Measurements from ENCODE around the gene MASP2.

MASP2 gene

GRCh38 chr1:11026052-11026451, 21.0 kb downstream of the MASP2 start:
- Histone ChIP-seq H3K9me3 (ENCODE audit: insufficient read depth, low read length, severe bottlenecking) (no peaks in the 10 kb centered on the region), H3K27me3 (ENCODE audit: insufficient read depth, low read length, poor library complexity) (no peaks in the 10 kb centered on the region), H2AFZ (ENCODE audit: low read depth, low read length) (no peak overlapping the region), H3K4me2 (ENCODE audit: insufficient read depth, low read length) (no peak overlapping the region), H3K4me3 (ENCODE audit: low read depth in 1 of 2, low read length in 2 of 2) (no peak overlapping the region), H3K79me2 (ENCODE audit: insufficient read depth, low read length) (no peaks in the 10 kb centered on the region), H4K20me1 (ENCODE audit: insufficient read depth, low read length) (peaks cover 27% of the 10 kb centered on the region; the same call in 1 of the 2 replicates), H3K9ac (ENCODE audit: low read depth, low read length) (no peak overlapping the region), H3K27ac (ENCODE audit: low read length) (no peak overlapping the region), H3K4me1 (ENCODE audit: insufficient read depth, low read length) (no peaks in the 10 kb centered on the region), H3K36me3 (ENCODE audit: insufficient read depth, low read length) (peaks cover 67% of the 10 kb centered on the region)
- ATAC-seq (ENCODE audit: insufficient read depth, low read depth) (no peak), DNase-seq (no peak)
- TF ChIP-seq CTCF (IDR thresholded peaks at IDR 0.05; ENCODE audit: borderline replicate concordance, extremely low read depth, low read length, poor library complexity, severe bottlenecking) (no peak), EZH2 (IDR thresholded peaks at IDR 0.05; ENCODE audit: borderline replicate concordance, low read depth, low read length, severe bottlenecking) (no peak)

GRCh38 chr1:11025618-11026017, 21.4 kb downstream of the MASP2 start:
- H3K36me3 ChIP-seq (ENCODE audit: insufficient read depth, low read length): peaks cover 70% of the 10 kb centered on the region
- no peaks in the 10 kb centered on the region for H3K4me1 ChIP-seq (ENCODE audit: insufficient read depth, low read length)
- no peaks in the 10 kb centered on the region for H3K27me3 ChIP-seq (ENCODE audit: insufficient read depth, low read length, poor library complexity)
- no peak overlapping the region for H2AFZ ChIP-seq (ENCODE audit: low read depth, low read length)
- H3K4me3 ChIP-seq (ENCODE audit: low read depth in 1 of 2, low read length in 2 of 2): no peak overlapping the region
- no peaks in the 10 kb centered on the region for H3K9me3 ChIP-seq (ENCODE audit: insufficient read depth, low read length, severe bottlenecking)
- H3K27ac ChIP-seq (ENCODE audit: low read length): no peak overlapping the region
- DNase-seq (no peak), ATAC-seq (ENCODE audit: insufficient read depth, low read depth) (no peak)
- no peaks in the 10 kb centered on the region for H3K79me2 ChIP-seq (ENCODE audit: insufficient read depth, low read length)
- no peak overlapping the region for H3K9ac ChIP-seq (ENCODE audit: low read depth, low read length)
- TF ChIP-seq EZH2 (IDR thresholded peaks at IDR 0.05; ENCODE audit: borderline replicate concordance, low read depth, low read length, severe bottlenecking): no peak
- H3K4me2 ChIP-seq (ENCODE audit: insufficient read depth, low read length): no peak overlapping the region
- peaks cover 27% of the 10 kb centered on the region; the same call in 1 of the 2 replicates for H4K20me1 ChIP-seq (ENCODE audit: insufficient read depth, low read length)

GRCh38 chr1:11024874-11025203, 22.2 kb downstream of the MASP2 start:
- H3K36me3 ChIP-seq (ENCODE audit: insufficient read depth, low read length): peaks cover 73% of the 10 kb centered on the region

More at GRCh38 chr1:11024874-11025203, 22.2 kb downstream of the MASP2 start:
- H3K27me3 ChIP-seq (ENCODE audit: insufficient read depth, low read length, poor library complexity): no peaks in the 10 kb centered on the region
- ATAC-seq (ENCODE audit: insufficient read depth, low read depth): no peak
- H3K9ac ChIP-seq (ENCODE audit: low read depth, low read length): no peak overlapping the region
- H3K79me2 ChIP-seq (ENCODE audit: insufficient read depth, low read length): no peaks in the 10 kb centered on the region
- DNase-seq: no peak
- no peaks in the 10 kb centered on the region for H3K4me1 ChIP-seq (ENCODE audit: insufficient read depth, low read length)
- H3K9me3 ChIP-seq (ENCODE audit: insufficient read depth, low read length, severe bottlenecking): no peaks in the 10 kb centered on the region
- no peak overlapping the region for H2AFZ ChIP-seq (ENCODE audit: low read depth, low read length)
- no peak overlapping the region for H3K4me3 ChIP-seq (ENCODE audit: low read depth in 1 of 2, low read length in 2 of 2)
- no peak for TF ChIP-seq EZH2 (IDR thresholded peaks at IDR 0.05; ENCODE audit: borderline replicate concordance, low read depth, low read length, severe bottlenecking)
- no peak for TF ChIP-seq CTCF (IDR thresholded peaks at IDR 0.05; ENCODE audit: borderline replicate concordance, extremely low read depth, low read length, poor library complexity, severe bottlenecking)
- peaks cover 27% of the 10 kb centered on the region; the same call in 1 of the 2 replicates for H4K20me1 ChIP-seq (ENCODE audit: insufficient read depth, low read length)
- no peak overlapping the region for H3K4me2 ChIP-seq (ENCODE audit: insufficient read depth, low read length)
- H3K27ac ChIP-seq (ENCODE audit: low read length): no peak overlapping the region

Data from DND-41 (cell line).